ENCODE data around the gene RUSC1.

DNA sequence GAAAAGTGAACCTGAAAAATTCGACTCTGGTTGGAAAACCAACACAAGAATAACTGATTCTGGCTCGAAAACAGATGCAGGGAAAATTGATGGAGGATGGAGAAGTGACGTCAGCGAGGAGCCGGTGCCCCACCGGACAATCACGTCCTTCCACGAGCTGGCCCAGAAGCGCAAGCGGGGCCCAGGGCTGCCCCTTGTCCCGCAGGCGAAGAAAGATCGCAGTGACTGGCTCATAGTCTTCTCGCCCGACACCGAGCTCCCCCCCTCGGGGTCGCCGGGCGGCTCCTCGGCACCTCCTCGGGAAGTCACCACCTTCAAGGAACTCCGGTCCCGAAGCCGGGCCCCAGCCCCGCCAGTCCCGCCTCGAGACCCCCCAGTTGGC lies 1.9 kb downstream of the RUSC1 start:
- TF ChIP-seq, protein P1, sequence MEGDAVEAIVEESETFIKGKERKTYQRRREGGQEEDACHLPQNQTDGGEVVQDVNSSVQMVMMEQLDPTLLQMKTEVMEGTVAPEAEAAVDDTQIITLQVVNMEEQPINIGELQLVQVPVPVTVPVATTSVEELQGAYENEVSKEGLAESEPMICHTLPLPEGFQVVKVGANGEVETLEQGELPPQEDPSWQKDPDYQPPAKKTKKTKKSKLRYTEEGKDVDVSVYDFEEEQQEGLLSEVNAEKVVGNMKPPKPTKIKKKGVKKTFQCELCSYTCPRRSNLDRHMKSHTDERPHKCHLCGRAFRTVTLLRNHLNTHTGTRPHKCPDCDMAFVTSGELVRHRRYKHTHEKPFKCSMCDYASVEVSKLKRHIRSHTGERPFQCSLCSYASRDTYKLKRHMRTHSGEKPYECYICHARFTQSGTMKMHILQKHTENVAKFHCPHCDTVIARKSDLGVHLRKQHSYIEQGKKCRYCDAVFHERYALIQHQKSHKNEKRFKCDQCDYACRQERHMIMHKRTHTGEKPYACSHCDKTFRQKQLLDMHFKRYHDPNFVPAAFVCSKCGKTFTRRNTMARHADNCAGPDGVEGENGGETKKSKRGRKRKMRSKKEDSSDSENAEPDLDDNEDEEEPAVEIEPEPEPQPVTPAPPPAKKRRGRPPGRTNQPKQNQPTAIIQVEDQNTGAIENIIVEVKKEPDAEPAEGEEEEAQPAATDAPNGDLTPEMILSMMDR (IDR thresholded peaks at IDR 0.05 in 4 of 5, conservative IDR thresholded peaks at IDR 0.05 in 1 of 5), result no peak
- no peak for TF ChIP-seq POLR2A (IDR thresholded peaks at IDR 0.05)

All from gastrocnemius medialis (tissue), 4 donors.